Sigmoid colon (tissue), 7 donors: Measurements from ENCODE around the gene HOXB2. TPM values are rescaled to one million over a fixed set of nuclear protein-coding genes. Genes with fewer than 3 reads are reported as not detected.
A peak's percentile ranks its signal among the peaks of the same experiment; 100 is the strongest.

Source experiments
- DNase-seq: peaks from one replicate; pipeline ENCODE4 v3.0.0-alpha.2; 2019
- H3K27ac ChIP-seq, 4 donors: fragments of 200-600 bp; sonication (generic); one replicate each; pipeline ENCODE4 v1.5.1; 2016 to 2019; ENCODE audit warnings: mild to moderate bottlenecking in 1 of 4
- H3K27me3 ChIP-seq, 3 donors: fragments of 200-600 bp; sonication (generic); one replicate each; pipeline ENCODE4 v1.5.1; 2019; ENCODE audit warnings: mild to moderate bottlenecking in 1 of 3
- H3K36me3 ChIP-seq, 4 donors: fragments of 200-600 bp; sonication (generic); one replicate each; pipeline ENCODE4 v1.5.1; 2016 to 2019
- H3K4me1 ChIP-seq, 4 donors: fragments of 200-600 bp; sonication (generic); one replicate each; pipeline ENCODE4 v1.5.1; 2017 to 2019
- H3K4me3 ChIP-seq, 4 donors: fragments of 200-600 bp; sonication (generic); one replicate each; pipeline ENCODE4 v1.5.1; 2017 to 2019; ENCODE audit warnings: mild to moderate bottlenecking in 2 of 4, moderate library complexity in 1 of 4
- H3K9me3 ChIP-seq, 4 donors: fragments of 200-600 bp in 3 of 4; sonication (generic) in 3 of 4; one replicate each; pipeline versions ENCODE4 v1.5.1 to v1.6.1; 2013 to 2019
- EP300 ChIP-seq, 4 donors: sonication (generic); formaldehyde crosslinking; IDR thresholded peaks; one replicate each; pipeline ENCODE4 v1.6.1; 2017; ENCODE audit warnings: antibody characterized with exemption in 4 of 4
- POLR2A ChIP-seq, 2 donors: fragments of 450-650 bp; IDR thresholded peaks; one replicate each; pipeline ENCODE4 v1.6.1; 2016; ENCODE audit warnings: antibody characterized with exemption in 2 of 2, mild to moderate bottlenecking in 2 of 2, moderate library complexity in 2 of 2
- POLR2AphosphoS5 ChIP-seq, 4 donors: sonication (generic); formaldehyde crosslinking; IDR thresholded peaks; one replicate each; pipeline ENCODE4 v1.6.1; 2017; ENCODE audit warnings: antibody characterized with exemption in 4 of 4
- WGBS, 2 donors: extraction: QIAGEN DNeasy Blood & Tissue Kit; methylation state at CpG; one replicate each; pipeline ENCODE4 v1.1.7; 2013; 5-methylcytosine and 5-hydroxymethylcytosine counted together
- intact Hi-C: fragments of 100-400 bp; cut with DNase I; formaldehyde crosslinking; loops from one replicate; pipeline ENCODE4 v1.15.1; 2023
- polyA plus RNA-seq, 3 donors: library from polyadenylated mRNA; stranded (reverse); fragments of 200-250 nt; gene quantifications; one replicate each; pipeline ENCODE4 v1.2.3, GENCODE V29; 2013
- total RNA-seq, 4 donors: library from RNA; depleted of rRNA; stranded (reverse); fragments of >200 nt; gene quantifications; one replicate each; pipeline ENCODE4 v1.1.0, GENCODE V29; 2016
- TF ChIP-seq, protein P1 (sequence below), 4 experiments: fragments of 450-650 bp in 3 of 4; fragments of 200-600 bp in 1 of 4; IDR thresholded peaks; one replicate each; pipeline ENCODE4 v1.5.1; 2016 to 2019; ENCODE audit warnings: antibody characterized with exemption in 4 of 4, mild to moderate bottlenecking in 3 of 4, moderate library complexity in 2 of 4
- donor health status: healthy with polysubstance abuse.
- donor health status: Bipolar disorder and iron deficiency.
- donor health status: healthy.

HOXB2 gene
- total and polyA plus RNA-seq, 7 donors: 1.6 to 86.1 (median 44.9) TPM

DNA sequence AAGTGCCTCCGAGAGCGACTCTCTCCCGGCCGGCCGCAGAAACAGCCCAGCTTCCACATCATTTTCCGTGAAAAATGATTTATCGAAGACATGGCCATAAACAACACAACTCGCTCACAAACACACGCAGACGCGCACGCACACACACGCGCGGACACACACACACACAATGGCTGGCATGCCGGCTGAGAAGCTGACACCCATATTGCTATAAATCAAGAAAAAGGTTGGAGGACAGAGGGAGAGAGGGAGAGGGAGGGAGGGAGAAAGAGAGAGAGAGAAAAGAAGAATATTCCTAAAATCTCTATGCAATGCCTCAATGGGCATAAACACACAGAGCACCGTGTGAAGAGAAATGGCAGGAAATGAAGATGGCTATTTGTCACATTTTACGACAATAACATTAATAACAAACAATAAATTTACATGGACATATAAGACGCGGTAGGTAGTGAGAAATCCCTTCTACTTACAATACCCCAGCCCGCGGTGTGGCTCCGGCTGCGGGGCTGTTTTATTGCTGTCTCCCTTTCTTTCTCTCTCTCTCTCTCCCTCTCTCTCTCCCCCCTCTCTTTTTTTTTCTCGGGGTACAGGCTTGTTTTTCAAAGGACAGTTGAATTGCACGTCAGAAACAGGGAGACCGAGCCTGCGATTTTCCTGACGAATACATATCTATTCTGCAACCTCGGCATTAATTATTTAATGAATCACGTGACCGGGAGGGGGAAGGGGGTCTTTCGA, 23.8 kb upstream of the HOXB2 start:
- H3K9me3 ChIP-seq: no peaks in the 10 kb centered on the region
- H3K27me3 ChIP-seq: no peaks in the 10 kb centered on the region
- 44 to 82% methylated on average over 33 of the region's 33 CpGs for WGBS, 2 donors
- TF ChIP-seq EP300 (IDR thresholded peaks at IDR 0.05) (peak in 1 of 4 donors; percentile 19), POLR2AphosphoS5 (IDR thresholded peaks at IDR 0.05) (peak in 2 of 4 donors; percentile 60 to 63), POLR2A (IDR thresholded peaks at IDR 0.05) (no peak)
- TF ChIP-seq, protein P1, sequence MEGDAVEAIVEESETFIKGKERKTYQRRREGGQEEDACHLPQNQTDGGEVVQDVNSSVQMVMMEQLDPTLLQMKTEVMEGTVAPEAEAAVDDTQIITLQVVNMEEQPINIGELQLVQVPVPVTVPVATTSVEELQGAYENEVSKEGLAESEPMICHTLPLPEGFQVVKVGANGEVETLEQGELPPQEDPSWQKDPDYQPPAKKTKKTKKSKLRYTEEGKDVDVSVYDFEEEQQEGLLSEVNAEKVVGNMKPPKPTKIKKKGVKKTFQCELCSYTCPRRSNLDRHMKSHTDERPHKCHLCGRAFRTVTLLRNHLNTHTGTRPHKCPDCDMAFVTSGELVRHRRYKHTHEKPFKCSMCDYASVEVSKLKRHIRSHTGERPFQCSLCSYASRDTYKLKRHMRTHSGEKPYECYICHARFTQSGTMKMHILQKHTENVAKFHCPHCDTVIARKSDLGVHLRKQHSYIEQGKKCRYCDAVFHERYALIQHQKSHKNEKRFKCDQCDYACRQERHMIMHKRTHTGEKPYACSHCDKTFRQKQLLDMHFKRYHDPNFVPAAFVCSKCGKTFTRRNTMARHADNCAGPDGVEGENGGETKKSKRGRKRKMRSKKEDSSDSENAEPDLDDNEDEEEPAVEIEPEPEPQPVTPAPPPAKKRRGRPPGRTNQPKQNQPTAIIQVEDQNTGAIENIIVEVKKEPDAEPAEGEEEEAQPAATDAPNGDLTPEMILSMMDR (IDR thresholded peaks at IDR 0.05): no peak
- DNase-seq: no peak
- peak overlapping the region; percentile 3 to 84 (median 36) for H3K4me3 ChIP-seq
- H3K27ac ChIP-seq: peak overlapping the region; percentile 94 to 99 (median 96)
- no peaks in the 10 kb centered on the region for H3K36me3 ChIP-seq
- peaks cover 0 to 100% (median 97%) of the 10 kb centered on the region in 4 donors for H3K4me1 ChIP-seq
- intact Hi-C loops: no loop called here

DNA sequence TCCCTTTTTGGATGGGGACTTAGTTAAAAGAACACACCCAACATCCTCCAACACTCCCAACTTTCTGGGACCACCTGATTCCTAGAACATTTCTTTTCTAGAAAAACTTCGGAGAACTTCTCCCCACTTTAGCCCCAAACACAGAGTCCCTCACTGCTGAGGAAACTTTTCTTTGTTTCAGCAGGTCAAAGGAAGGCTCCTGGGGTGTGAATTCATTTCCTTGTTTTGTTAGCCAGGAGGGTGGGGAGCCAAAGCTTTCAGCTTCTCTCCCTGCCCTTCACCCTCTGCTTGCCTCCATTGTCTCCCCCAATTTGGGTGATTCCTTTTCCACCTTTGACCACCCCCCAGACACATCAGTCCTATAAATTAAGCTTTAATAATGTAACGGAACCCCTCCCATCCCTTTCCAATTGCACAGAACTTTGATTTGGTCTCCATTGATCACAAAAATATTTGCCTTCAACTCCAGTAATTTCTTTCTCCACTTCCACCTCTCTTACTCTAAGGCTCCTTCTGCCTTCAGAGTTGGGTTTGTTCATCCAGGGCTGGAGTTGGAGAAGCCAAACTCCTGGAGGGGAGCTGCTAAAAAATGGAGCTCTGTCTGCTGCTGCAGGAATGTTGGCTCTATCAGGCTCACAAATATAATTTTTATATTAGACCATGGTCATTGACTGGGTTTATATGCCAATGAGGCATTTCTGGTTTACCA, 22.9 kb upstream of the HOXB2 start:
- Histone ChIP-seq H3K9me3 (no peaks in the 10 kb centered on the region), H3K4me3 (peak overlapping the region in 3 of 4 donors; percentile 31 to 84 (median 40)), H3K27ac (peak overlapping the region; percentile 94 to 99 (median 96)), H3K36me3 (no peaks in the 10 kb centered on the region), H3K27me3 (no peaks in the 10 kb centered on the region), H3K4me1 (peaks cover 0 to 100% (median 97%) of the 10 kb centered on the region in 4 donors)
- DNase-seq: no peak
- WGBS, 2 donors: 33 to 67% methylated on average over 2 of the region's 2 CpGs
- intact Hi-C loops: no loop called here
- TF ChIP-seq, protein P1 (IDR thresholded peaks at IDR 0.05): no peak
- TF ChIP-seq EP300 (IDR thresholded peaks at IDR 0.05) (no peak), POLR2A (IDR thresholded peaks at IDR 0.05) (no peak), POLR2AphosphoS5 (IDR thresholded peaks at IDR 0.05) (no peak)

DNA sequence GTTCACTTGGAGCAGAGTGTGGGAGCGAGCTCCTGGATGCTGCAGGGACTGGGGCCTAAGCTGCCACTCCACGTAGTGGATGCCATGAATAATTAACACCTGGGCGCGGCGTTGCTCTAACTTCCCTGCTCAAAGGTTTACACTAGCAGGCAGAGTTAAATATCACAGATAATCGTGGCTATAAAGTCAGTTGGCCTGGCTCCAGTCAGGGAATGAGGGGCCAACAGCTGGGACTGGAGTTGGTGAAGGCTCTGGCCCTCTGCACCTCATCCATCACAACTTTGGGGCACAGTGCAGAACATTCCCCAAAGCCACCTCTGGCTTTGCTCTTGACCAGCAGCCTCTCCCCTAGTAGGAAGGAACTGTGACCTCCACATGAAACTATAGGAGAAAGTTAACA, 22.3 kb upstream of the HOXB2 start:
- DNase-seq: no peak
- peak overlapping the region; percentile 94 to 99 (median 96) for H3K27ac ChIP-seq
- no peaks in the 10 kb centered on the region for H3K27me3 ChIP-seq
- WGBS, 2 donors: 15 to 53% methylated on average over 6 of the region's 6 CpGs
- TF ChIP-seq EP300 (IDR thresholded peaks at IDR 0.05) (no peak), POLR2AphosphoS5 (IDR thresholded peaks at IDR 0.05) (peak in 1 of 4 donors; percentile 5)
- TF ChIP-seq, protein P1 (IDR thresholded peaks at IDR 0.05): no peak
- no peak overlapping the region for H3K4me3 ChIP-seq
- no peaks in the 10 kb centered on the region for H3K9me3 ChIP-seq
- H3K36me3 ChIP-seq: no peaks in the 10 kb centered on the region
- intact Hi-C loops: no loop called here
- H3K4me1 ChIP-seq: peaks cover 0 to 100% (median 97%) of the 10 kb centered on the region in 4 donors

DNA sequence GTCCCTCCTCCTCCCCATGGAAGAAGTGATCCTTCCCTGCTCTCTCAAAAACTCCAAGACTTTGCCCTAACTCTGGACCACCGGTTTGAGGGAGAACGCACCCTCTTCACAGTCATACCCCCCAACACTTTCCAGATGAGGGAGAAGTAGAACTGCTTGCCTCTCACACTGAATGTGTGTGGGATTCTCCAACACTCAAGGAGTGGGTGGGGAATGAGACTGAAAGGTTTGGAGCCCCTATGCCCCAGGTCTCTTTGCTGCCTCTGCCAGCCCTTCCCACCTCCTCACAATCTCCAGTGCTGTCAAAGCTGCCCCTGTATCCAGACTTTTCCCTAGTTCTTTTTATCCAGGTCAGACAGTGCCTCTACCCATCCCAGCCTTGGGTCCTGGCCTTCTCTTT, 21.8 kb upstream of the HOXB2 start:
- intact Hi-C loops: no loop called here
- Histone ChIP-seq H3K4me1 (peaks cover 0 to 100% (median 97%) of the 10 kb centered on the region in 4 donors), H3K4me3 (no peak overlapping the region), H3K27ac (peak overlapping the region; percentile 94 to 99 (median 96)), H3K9me3 (no peaks in the 10 kb centered on the region), H3K27me3 (no peaks in the 10 kb centered on the region), H3K36me3 (no peaks in the 10 kb centered on the region)
- no peak for DNase-seq
- 47 to 49% methylated on average over 2 of the region's 2 CpGs for WGBS, 2 donors
- TF ChIP-seq EP300 (IDR thresholded peaks at IDR 0.05) (no peak), POLR2A (IDR thresholded peaks at IDR 0.05) (no peak), POLR2AphosphoS5 (IDR thresholded peaks at IDR 0.05) (no peak)
- TF ChIP-seq, protein P1 (IDR thresholded peaks at IDR 0.05): no peak
